Anterior cingulate cortex (tissue), 58 donors: Measurements from ENCODE around the gene CASKIN2.

ENCODE experiments used
- DNase-seq, 58 donors: peaks; one replicate each; lab custom pipeline; 2025; lab: John Stamatoyannopoulos, UW

The CASKIN2 gene

GRCh38 chr17:75548813-75549212, 33.5 kb upstream of the CASKIN2 start:
- DNase-seq, result no peak

DNA sequence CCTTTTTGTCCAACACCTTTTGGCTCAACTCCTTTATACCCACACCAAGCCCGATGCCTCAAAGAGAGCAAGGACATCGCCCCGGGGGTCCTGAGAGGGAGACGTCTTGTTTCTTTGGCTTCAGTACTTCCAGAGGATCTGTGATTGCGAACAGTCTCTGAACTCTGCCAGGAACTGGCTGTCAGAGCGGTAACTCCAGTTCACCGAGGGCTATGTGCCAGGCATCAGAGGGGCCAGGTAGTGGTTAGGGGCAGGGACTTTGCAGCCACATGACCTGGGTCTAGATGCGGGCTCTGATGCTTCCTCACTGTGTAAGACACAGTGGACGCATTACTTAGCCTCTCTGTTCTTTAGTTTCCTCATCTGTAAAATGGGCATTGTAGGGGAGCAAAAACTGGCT, 31.8 kb upstream of the CASKIN2 start:
- DNase-seq, result no peak

GRCh38 chr17:75546181-75546580, 30.8 kb upstream of the CASKIN2 start:
- no peak for DNase-seq

DNA sequence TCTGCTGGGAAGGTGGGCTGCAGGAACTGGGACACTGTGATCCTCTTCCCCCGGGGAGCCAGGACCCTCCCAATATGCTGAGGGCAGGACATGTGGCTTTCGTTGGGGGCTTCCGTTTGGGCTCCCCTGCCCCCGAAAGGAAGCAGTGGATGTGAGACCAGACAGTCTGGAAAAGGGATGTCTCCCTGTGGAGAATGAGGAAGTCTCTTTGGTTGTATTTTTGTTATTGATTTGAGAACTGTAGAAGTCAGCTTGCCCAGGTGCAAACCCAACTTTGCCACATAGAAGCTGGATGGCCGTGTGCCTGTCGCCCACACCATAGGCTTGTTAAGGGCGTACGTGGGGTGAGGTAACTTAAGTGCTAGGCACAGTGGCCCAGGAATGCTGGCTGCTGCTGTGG, 28.9 kb upstream of the CASKIN2 start:
- DNase-seq, result no peak

GRCh38 chr17:75542728-75543336, 27.5 kb upstream of the CASKIN2 start:
- DNase-seq, result no peak

- DNase-seq, result no peak
Observed at GRCh38 chr17:75542229-75542628, 26.9 kb upstream of the CASKIN2 start.

- DNase-seq, result no peak
Observed at GRCh38 chr17:75540923-75541503, 25.7 kb upstream of the CASKIN2 start.

DNA sequence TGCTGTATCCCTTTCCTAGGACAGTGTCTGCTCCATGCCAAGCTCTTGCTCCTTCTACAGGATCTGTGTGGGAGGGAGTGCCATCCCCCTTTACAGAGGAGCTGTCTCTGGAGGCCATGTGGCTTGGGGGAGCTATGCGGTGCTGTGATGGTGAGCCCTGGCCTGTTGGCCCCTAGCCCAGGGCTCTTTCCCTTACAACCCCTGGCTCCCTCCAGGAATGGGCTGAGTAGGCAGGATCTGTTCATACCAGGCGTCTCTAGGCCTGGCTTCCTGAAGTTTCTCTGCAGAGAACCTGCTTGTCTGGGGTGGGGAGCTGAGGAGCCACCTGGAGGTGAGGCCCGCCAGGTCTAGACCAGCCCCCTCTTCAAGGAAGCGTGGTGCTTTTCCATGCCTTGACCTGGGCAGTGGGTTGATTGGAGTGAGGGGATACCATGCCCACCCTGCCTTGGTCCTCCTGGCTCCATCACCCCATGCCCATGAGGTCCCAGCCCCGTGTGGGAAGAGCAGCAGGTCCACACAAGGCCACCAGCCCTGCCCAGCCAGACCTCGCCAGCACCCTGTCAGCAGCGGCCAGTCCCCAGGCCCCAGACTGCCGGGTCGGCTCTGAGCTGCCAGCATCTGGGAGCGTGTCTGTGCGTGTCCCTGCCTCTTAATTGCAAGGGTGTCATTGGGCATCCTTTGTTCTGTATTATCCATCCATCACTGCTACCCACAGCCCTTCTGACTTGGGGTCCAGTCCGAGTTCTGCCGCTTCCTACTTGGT, 24.8 kb upstream of the CASKIN2 start:
- DNase-seq, result no peak

- no peak for DNase-seq
Observed at GRCh38 chr17:75536366-75536765, 21.0 kb upstream of the CASKIN2 start.

- DNase-seq, result no peak
Observed at GRCh38 chr17:75535871-75536270, 20.5 kb upstream of the CASKIN2 start.

GRCh38 chr17:75535119-75535537, 19.8 kb upstream of the CASKIN2 start:
- DNase-seq, result no peak

- DNase-seq, result no peak
Observed at GRCh38 chr17:75531721-75532072, 16.4 kb upstream of the CASKIN2 start.

- no peak for DNase-seq
Observed at GRCh38 chr17:75530837-75531720, 15.7 kb upstream of the CASKIN2 start.

DNA sequence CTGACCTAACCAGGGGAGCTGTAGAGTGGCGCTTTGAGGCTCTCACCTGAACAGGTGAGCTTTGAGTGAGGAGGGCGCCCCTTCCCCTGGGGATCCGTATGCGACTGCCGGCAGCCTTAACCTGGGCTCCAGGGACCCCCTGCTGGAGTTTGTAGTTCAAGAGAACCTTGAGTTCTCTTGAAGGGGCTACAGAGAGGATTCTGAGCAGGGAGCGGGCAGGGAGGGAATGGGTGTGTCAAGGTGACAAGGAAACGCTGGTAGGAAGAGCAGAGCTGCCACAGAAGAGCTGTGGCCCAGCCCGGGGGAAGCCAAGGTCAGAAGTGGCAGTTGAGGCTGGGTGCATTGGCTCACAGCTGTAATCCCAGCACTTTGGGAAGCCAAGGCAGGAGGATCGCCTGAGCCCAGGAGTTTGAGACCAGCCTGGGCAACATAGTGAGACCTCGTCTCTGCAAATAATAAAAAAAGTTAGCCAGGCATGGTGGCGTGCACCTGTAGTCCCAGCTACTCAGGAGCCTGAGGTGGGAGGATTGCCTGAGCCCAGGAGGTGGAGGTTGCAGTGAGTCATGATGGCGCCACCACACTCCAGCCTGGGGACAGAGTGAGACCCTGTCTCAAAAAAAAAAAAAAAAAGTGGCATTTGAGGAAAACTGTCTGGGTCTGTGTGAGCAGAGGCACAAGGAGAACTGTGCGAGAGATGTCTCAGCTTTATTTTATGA, 11.4 kb upstream of the CASKIN2 start:
- no peak for DNase-seq

DNA sequence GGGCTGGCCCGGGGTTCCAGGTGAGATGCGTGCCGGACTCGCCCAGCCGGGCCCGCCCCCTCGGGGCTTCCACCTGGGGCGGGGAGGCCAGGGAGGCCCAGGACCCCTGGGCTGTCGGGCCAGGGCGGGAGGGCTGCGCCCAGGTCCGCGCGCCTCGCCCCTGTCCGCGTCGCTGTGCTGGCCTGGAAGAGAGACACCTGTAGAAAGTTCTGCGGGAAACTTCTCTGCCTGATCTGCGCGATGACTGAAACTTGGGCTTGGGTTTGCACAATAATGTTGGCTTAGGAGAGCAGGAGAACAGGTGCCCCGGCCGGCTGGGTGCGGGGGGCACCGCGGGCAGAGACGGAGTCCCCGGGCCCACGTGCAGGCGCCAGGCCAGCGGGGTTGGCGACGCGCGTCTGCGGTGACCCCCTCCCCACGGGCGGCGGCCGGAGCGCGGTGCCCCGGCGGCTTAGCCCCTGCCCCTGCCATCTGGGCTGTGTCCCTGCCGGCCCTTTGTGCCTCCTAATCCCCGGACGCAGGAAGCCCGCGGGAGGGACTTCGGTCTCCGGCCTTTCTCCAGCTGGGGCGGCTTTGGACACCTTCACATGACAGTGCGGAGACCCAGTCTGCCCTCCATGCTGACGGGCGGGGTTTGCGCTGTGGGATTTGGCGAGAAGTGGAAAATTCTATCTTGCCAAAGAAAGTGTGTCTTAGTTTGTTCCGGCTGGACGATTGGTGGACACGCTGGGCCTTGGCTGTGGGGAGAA, 10.6 kb upstream of the CASKIN2 start:
- no peak for DNase-seq

DNA sequence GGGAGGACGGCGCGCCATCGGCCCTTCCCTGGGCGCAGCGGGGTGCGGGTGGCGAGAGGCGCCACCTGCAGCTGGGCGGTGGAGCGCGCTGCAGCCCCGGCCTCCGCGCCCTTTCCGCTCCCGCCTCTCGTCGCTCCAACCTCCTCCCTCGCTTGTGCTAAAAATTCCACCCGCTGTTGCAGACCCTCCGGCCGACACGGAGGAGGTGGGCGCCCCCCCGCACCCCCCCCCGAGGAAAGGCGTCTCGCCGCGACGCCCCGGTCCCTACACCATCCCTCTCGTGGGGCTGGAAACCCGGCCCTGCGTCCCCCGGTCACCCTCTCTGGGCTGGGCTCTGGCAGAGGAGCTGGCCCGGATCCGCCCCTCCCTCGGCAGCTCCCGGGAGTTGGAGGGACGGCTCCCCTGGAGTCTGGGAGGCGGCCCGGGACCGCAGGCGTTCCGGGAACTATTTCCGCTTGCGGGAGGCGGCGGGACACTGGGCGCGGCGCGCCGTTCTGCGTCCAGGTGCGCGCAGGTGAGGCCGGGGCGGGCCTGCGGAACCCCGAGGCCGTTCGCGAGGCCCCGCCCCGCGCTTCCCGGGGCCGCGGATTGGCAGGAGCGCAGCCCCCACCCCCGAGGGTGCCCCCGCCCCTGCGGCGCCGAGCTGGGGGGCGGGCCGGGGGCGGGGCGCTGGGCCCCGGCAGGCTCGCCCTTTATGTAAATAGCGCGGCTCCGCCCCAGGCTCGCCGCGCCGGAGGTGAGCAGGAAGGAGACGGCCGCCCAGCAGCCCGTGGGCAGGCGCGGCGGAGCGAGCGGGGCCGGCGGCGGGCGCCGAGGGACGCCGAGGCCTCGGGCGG, 9.9 kb upstream of the CASKIN2 start, which contains the start of gene LLGL2:
TSS of gene LLGL2 (plus strand) at position 728 of the 836 bp plus-strand sequence. CDS start 17,730 bp downstream, outside the sequence.
- DNase-seq, result peak in 22 of 58 donors; percentile 23 to 67 (median 50)

DNA sequence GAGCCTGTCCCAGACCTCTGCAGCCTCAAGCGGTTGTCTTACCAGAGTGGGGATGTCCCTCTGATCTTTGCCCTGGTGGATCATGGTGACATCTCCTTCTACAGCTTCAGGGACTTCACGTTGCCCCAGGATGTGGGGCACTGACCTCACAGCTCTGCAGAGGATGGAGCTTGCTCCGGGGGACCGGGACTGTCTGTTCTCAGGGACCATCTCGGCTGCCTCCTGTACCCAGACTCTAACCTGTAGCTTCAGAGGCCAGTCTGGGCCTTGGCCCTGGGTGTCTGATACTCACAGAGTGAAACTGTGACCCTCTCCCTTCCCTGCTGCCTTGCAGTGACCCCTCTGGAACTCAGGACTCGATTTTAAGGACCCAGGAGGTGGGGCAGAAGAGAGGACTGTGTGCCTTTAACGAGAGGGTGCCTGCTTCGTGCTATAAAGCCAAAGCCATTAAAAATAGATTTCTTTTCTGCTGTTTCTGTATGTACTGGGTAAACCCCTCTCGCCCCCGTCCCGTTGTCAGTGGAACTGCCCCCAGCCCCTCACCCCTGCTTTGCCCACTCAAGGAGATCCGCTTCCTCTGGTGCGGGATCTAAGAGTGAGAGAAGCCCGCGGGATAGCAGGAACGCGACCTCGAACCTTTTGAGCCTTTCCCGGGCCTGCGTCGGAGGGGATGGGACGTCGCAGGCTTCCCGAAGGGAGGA, 9.1 kb upstream of the CASKIN2 start:
- no peak for DNase-seq

GRCh38 chr17:75523647-75524046, 8.3 kb upstream of the CASKIN2 start:
- DNase-seq, result no peak
